Measurements from ENCODE around the gene ZNF512B.
"Not testable (repeated sequence)": the region's sequence is repeated elsewhere in the genome, so short reads cannot be mapped to it uniquely, and the experiment has no call there.

Gene ZNF512B

DNA sequence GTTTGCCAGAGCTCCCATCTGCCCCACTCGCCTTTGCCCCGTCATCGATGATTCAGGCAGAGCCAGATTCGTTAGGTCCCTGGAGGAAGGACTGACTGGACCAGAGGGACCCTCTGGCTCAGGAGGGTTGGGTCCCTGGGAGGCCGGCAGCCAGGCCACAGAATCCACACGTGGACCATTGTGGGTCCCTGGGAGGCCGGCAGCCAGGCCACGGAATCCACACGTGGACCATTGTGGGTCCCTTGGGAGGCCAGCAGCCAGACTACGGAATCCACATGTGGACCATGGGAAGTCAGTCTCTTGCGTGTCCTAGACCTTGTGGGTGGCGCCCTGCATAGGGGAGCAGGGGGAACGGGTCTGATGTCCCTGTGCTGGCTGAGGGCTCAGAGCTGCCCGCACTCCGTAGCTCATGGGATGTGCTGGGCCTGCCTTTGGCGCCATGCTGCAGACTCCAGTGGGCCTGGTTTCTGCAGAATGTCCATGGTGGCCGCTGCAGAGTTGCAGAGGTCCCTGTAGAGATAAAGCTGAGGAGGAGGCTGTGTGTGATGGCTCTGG, 37.0 kb downstream of the ZNF512B start:
- no peak for DNase-seq

DNA sequence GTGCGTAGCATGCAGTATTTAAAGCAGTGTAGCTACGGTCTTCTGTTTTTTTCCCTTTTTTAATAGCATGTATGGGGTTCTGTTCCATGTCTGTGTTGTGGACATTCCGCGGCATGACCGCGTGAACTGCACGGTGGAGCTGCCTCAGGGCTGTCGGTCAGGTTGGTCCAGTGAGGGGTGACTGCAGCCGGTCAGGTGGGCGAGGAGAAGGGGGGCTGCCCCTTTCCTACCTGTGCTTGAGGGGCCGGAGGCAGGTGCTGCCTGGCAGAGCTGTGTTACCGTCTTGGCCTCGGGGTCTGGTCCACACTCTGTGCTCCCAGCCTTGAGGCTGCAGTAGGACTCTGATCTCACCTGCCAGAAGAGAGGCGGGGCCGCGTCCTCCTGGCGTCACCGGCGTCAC, 38.0 kb downstream of the ZNF512B start:
- no peak for DNase-seq

DNA sequence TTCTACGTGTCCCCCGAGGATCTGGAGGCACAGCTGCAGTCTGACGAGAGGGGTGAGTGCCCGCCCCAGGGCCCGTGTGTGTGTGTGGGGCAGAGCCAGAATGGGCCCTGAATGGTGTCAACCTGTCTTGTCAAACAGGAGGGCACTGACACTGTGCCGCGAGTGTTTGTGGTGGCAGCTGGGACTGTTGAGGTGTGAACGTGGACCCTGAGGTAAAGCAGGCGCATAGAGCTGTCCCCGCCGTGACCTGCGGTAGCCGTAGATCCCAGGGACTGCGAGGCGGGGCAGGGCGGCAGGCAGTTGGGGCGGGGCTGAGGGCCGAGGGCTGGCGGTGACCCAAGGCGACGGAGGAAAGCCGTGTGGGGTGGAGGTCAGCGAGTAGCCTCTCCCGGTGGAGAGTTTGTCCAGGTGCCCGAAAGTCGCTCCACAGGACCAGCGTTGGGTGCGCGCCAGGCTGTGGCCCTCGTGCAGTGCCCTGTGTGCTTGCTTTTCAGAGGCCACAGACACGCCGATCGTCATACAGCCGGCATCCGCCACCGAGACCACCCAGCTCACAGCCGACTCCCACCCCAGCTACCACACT, 38.7 kb downstream of the ZNF512B start:
- no peak for DNase-seq

DNA sequence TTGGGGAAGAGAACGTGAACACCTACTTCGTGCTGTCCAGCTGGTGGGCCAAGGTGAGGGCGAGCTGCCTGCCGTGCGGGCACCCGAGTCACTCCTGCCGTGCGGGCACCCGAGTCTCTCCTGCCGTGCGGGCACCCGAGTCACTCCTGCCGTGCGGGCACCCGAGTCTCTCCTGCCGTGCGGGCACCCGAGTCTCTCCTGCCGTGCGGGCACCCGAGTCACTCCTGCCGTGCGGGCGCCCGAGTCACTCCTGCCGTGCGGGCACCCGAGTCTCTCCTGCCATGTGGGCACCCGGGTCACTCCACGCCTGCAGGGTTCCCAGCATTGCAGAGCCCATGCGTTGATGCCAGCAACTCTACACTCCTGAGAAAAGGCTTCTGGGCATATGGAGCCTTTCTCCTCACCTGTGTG, 40.3 kb downstream of the ZNF512B start:
- not testable (repeated sequence) for DNase-seq

DNA sequence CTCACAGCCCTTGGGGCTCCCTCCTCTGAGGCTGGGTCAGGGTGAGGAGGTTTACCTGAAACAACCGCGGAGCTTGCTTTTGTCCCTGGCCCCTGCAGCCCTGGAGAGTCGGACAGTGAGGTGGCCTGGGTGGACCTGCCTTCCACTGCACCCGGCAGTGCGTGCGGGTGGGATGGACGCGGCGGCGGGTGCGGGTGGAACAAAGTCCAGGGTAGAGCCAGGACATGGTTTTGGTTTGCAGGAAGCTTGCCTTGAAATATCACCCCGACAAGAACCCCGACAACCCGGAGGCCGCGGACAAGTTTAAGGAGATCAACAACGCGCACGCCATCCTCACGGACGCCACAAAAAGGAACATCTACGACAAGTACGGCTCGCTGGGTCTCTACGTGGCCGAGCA, 40.7 kb downstream of the ZNF512B start:
- DNase-seq = no peak

DNA sequence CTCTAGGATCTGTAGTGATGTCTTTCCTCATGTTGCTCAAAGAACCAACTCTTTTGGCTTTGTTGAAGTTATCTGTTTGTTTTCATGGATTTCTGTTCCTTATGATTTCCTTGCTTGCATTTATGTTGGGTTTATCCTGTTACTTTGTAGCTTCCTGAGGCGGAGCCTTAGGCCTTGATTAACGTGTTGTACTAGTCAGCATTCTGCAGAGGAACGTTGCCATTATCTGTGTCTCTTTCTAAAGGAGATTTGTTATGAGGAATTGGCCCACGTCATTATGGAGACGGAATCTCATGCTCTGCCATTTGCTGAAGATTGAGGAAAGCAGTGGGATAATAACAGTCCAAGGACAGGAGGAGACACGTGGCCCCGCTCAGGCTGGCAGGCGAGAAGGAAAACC, 43.4 kb downstream of the ZNF512B start:
- no peak for DNase-seq

DNA sequence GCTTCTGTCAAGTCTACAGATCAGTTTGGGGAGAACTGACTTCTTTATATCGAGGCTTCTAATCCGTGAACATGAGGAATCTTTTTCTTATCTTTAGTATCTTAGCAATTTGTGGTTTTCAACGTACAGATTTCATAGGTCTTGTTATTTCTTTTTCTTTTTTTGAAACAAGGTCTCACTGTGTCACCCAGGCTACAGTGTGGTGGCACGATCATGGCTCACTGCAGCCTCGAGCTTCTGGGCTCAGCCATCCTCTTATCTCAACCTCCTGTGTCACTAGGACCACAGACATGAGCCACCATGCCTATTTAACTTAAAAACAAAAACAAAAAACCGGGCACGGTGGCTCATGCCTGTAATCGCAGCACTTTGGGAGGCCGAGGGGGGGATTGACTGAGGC, 45.5 kb downstream of the ZNF512B start:
- DNase-seq = no peak

DNA sequence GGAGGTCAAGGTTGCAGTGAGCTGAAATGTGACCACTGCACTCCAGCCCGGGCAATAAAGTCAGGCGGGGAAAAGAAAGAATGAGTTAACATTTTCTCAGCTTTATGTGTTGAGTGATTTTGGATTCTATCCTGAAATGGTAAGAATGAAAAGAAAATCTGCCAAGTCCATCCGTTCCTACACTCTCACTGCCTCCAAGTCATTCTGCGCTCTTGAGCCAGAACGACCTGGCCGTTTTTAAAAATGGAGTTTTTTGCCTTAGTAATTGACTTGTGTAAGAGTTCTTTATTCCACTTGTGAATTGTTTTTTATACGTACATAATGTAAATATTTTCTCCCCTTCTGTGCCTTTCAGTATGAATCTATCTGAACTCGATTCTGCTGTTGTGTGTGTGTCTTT, 46.1 kb downstream of the ZNF512B start:
- no peak for DNase-seq

DNA sequence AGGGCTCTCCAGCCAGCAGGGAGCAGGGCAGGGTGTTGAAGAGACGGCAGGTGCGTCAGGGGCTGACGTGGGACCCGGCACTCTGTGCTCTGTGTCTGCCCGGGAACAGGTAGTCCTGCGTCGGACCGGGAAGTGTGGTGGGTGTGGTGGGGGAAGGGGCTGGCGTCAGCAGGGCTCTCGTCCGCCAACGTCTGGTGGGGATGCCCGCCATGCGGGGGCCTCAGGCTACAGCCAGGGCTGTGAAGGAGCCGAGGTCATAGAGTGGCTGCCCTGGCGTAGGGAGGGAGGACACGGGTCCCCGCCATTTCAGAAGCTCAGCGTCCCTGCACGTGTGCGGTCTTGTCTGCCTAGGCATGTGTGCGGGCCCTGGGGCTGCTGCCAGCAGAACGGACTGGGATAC, 49.5 kb downstream of the ZNF512B start:
- DNase-seq = no peak

DNA sequence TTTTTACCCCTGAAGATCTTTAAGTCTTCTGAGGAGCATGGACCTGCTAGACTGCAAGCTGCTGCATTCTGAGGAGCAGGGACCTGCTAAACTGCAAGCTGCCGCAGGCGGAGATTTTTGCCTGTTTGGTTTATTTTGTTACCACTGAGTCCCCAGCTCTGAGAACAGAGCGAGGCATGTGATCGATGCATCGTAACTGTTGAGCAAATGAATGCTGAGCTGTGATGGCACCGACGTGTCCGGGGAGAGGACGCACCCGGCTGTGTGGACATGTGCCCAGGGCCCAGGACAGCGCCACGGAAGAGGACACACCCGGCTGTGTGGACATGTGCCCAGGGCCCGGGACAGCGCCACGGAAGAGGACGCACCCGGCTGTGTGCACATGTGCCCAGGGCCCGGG, 50.6 kb downstream of the ZNF512B start:
- no peak for DNase-seq

DNA sequence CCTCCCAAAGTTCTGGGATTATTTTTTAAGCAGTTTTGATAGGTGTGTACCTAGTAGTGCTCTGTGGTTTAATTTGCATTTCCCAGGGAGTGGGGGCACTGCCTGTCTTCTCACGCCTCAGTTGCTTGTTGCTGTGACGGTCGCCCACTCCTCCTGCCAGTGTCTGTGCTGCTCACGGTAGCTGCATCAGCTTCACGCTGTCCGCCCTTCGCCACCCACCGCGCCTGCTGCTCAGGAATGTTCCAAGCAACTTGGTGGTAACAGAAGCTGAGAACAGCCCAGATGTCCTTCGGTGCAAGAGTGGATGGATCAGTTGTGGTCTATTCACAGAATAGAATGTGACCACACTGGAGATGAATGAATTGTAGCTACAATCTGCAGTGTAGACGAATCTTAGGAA, 51.9 kb downstream of the ZNF512B start:
- DNase-seq = no peak

DNA sequence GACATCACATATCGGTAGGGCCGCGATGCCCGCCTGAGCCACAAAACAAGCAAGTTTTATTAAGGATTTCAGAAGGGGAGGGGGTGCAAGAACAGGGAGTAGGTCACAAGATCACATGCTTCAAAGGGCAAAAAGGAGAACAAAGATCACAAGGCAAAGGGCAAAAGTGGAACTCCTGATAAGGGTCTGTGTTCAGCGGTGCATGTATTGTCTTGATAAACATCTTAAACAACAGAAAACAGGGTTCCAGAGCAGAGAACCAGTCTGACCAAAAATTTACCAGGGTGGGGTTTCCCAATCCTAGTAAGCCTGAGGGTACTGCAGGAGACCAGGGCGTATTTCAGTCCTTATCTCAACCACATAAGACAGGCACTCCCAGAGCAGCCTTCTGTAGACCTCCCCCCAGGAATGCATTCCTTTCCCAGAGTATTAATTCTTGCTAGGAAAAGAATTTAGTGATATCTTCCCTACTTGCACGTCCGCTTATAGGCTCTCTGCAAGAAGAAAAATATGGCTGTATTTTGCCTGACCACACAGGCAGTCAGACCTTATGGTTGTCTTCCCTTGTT, 53.3 kb downstream of the ZNF512B start:
- not testable (repeated sequence) for DNase-seq

DNA sequence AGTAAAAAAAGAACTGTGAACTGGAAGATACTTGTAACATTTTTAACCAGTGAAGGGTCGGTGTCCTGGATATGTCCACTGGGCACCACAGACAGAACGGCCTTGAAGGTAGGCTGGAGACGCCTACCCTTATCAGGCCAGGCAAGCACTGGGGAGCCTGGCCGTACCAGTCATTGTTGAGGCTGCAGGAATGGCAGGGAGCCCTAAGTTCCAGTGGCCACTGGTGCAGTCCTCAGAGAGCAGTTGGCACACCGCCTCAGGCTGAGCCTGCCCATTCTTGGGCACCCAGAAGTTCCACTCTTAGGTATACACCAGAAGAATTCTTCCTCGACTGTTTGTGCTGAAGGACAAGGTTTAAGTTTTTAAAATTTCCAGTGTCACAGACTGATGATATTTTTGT, 54.3 kb downstream of the ZNF512B start:
- no peak for DNase-seq

DNA sequence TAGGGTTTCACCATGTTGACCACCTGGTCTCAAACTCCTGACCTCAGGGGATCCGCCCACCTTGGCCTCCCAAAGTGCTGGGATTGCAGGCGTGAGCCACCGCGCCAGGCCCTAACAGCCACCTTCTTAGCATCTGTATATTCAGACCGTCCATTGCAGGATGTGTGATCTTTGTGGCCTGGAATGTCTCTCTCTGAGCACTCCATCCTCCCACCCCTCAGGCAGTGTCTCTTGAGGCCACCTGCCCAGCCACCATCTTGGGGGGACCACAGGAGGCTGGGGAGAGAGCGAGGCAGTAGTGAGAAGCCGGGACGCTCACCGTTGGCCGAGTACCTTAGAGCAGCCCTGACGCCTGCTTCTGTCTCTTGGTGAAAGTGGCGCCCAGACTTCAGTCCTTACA, 56.0 kb downstream of the ZNF512B start:
- no peak for DNase-seq

DNA sequence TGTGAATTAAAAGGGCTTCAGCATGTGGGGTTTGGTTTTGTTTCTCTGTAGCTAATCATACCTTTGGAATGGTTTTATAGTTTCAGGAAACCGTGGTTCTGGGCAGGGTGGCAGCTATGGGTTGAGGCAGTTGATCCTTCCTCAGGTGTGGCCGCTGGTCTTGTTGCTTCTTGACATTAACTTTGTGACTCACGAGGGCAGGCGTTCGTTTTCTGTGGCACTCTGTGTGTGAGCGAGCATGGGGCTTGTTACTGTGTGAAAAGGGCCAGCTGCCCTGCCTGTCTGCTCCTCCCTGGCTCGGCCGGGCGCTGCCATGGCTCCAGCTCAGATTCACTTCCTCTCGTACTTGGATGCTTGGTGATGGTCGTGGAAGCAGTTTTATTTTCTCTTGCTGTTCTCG, 58.6 kb downstream of the ZNF512B start:
- no peak for DNase-seq

DNA sequence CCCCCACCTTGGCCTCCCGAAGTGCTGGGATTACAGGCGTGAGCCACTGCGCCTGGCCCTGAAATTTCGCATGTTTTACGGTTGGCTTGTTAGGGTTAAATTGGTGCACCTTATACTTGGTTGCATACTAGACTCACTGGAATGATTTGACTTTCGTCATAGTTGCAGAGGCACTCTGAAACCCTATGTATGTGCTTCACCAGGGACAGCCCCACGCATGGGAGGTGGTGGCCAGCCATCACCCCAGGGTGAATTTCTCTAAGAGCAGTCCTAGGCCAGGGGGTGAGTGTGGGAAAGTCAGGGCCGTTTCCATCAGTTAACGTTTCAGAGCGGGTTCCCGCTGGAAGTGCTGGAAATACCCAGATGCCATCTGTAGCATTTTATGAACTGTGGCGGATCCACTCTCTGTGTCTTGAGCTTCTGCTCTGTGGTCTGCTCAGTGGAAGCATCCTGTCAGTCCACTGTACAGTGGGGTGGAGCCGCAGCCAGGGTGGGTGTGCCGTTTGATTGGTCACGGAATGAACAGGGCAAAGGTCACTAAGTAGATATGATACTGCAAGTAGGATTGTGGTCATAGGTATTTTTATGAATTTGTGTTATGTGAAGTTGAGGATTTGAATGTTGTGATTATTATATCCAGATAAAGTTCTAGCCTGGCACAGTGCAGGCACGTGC, 61.6 kb downstream of the ZNF512B start:
- DNase-seq = no peak

All from left hindlimb (tissue), 1 donor.